ENCODE results near the gene POMP.
"Not testable (repeated sequence)": the region's sequence is repeated elsewhere in the genome, so short reads cannot be mapped to it uniquely, and the experiment has no call there.

Gene POMP

GRCh38 chr13:28637714-28638355 lies 21.1 kb upstream of the POMP start:
- no peak for DNase-seq (ENCODE audit: low read depth)

GRCh38 chr13:28638756-28639155 lies 20.2 kb upstream of the POMP start:
- DNase-seq (ENCODE audit: low read depth): no peak

- DNase-seq (ENCODE audit: low read depth): no peak
Measured at GRCh38 chr13:28640861-28641599, 17.9 kb upstream of the POMP start.

GRCh38 chr13:28641600-28641926 lies 17.4 kb upstream of the POMP start:
- DNase-seq (ENCODE audit: low read depth): no peak

GRCh38 chr13:28650284-28650683 lies 8.6 kb upstream of the POMP start:
- no peak for DNase-seq (ENCODE audit: low read depth)

- DNase-seq (ENCODE audit: low read depth): no peak
Measured at GRCh38 chr13:28651810-28652401, 7.0 kb upstream of the POMP start.

- DNase-seq (ENCODE audit: low read depth): no peak
Measured at GRCh38 chr13:28653111-28653510, 5.8 kb upstream of the POMP start.

- DNase-seq (ENCODE audit: low read depth): no peak
Measured at GRCh38 chr13:28654276-28654675, 4.7 kb upstream of the POMP start.

- DNase-seq (ENCODE audit: low read depth): no peak
Measured at GRCh38 chr13:28655561-28655960, 3.4 kb upstream of the POMP start.

- no peak for DNase-seq (ENCODE audit: low read depth)
Measured at GRCh38 chr13:28657784-28658538, 969 bp upstream of the POMP start.

GRCh38 chr13:28658539-28658795 lies 463 bp upstream of the POMP start:
- DNase-seq (ENCODE audit: low read depth): no peak

- DNase-seq (ENCODE audit: low read depth): peak; percentile 15
Measured at GRCh38 chr13:28659621-28659970, 666 bp downstream of the POMP start.

GRCh38 chr13:28666897-28667488 lies 8.1 kb downstream of the POMP start:
- no peak for DNase-seq (ENCODE audit: low read depth)

- DNase-seq (ENCODE audit: low read depth): no peak
Measured at GRCh38 chr13:28671126-28671792, 12.3 kb downstream of the POMP start.

GRCh38 chr13:28678809-28679208 lies 19.9 kb downstream of the POMP start:
- no peak for DNase-seq (ENCODE audit: low read depth)

GRCh38 chr13:28679628-28680027 lies 20.7 kb downstream of the POMP start:
- no peak for DNase-seq (ENCODE audit: low read depth)

GRCh38 chr13:28680541-28680940 lies 21.6 kb downstream of the POMP start:
- no peak for DNase-seq (ENCODE audit: low read depth)

GRCh38 chr13:28683169-28683568 lies 24.2 kb downstream of the POMP start:
- not testable (repeated sequence) for DNase-seq (ENCODE audit: low read depth)

- no peak for DNase-seq (ENCODE audit: low read depth)
Measured at GRCh38 chr13:28684257-28684656, 25.3 kb downstream of the POMP start.

- no peak for DNase-seq (ENCODE audit: low read depth)
Measured at GRCh38 chr13:28685114-28685513, 26.2 kb downstream of the POMP start.

- DNase-seq (ENCODE audit: low read depth): no peak
Measured at GRCh38 chr13:28685892-28686291, 27.0 kb downstream of the POMP start.

Measured in activated T-cell treated with anti-CD3 and anti-CD28 coated beads for 24 hours (primary cell).